Stomach (tissue), 9 donors: Measurements from ENCODE around the gene IL22RA2. TPM values are rescaled to one million over a fixed set of nuclear protein-coding genes. Genes with fewer than 3 reads are reported as not detected.

Source experiments
- DNase-seq, 2 donors: peaks; one replicate each; pipeline versions ENCODE4 v3.0.0 to v3.0.0-alpha.2; 2013 to 2019
- H3K27ac ChIP-seq, 5 donors: fragments of 200-600 bp in 4 of 5; sonication (generic) in 4 of 5; one replicate each; pipeline ENCODE4 v1.5.1; 2013 to 2019; ENCODE audit warnings: mild to moderate bottlenecking in 1 of 5, moderate library complexity in 1 of 5
- H3K27me3 ChIP-seq, 3 donors: fragments of 200-600 bp; sonication (generic); one replicate each; pipeline ENCODE4 v1.5.1; 2017 to 2019; ENCODE audit warnings: mixed run types in 1 of 3
- H3K36me3 ChIP-seq, 4 donors: fragments of 200-600 bp; sonication (generic); 1 replicate in 3 of 4; 2 replicates in 1 of 4; pipeline ENCODE4 v1.5.1; 2016 to 2019
- H3K4me1 ChIP-seq, 4 donors: fragments of 200-600 bp; sonication (generic); one replicate each; pipeline ENCODE4 v1.5.1; 2016 to 2019
- H3K4me3 ChIP-seq, 4 donors: fragments of 200-600 bp; sonication (generic) in 3 of 4; one replicate each; pipeline ENCODE4 v1.5.1; 2016 to 2019; ENCODE audit warnings: mild to moderate bottlenecking in 1 of 4
- H3K9me3 ChIP-seq, 4 donors: fragments of 200-600 bp; sonication (generic); one replicate each; pipeline ENCODE4 v1.5.1; 2016 to 2019
- EP300 ChIP-seq: sonication (generic); formaldehyde crosslinking; IDR thresholded peaks from one replicate; pipeline ENCODE4 v1.6.1; 2017; ENCODE audit warnings: antibody characterized with exemption
- POLR2A ChIP-seq, 4 donors: fragments of 450-650 bp; IDR thresholded peaks; one replicate each; pipeline ENCODE4 v1.6.1; 2016; ENCODE audit warnings: antibody characterized with exemption in 4 of 4, control low read depth in 2 of 4, mild to moderate bottlenecking in 1 of 4, moderate library complexity in 1 of 4
- POLR2AphosphoS5 ChIP-seq, 3 donors: sonication (generic); formaldehyde crosslinking; IDR thresholded peaks; one replicate each; pipeline ENCODE4 v1.6.1; 2016; ENCODE audit warnings: antibody characterized with exemption in 3 of 3
- WGBS, 5 donors: extraction: QIAGEN DNeasy Blood & Tissue Kit in 3 of 5; methylation state at CpG; one replicate each; pipeline versions ENCODE4 v1.1.5 to v1.1.7; 2013 to 2018; 5-methylcytosine and 5-hydroxymethylcytosine counted together
- intact Hi-C: fragments of 100-400 bp; cut with DNase I; formaldehyde crosslinking; loops from one replicate; pipeline ENCODE4 v1.15.1; 2023; ENCODE audit warnings: low total_unique reads
- polyA plus RNA-seq, 3 donors: library from polyadenylated mRNA; stranded (reverse); fragments of 200-250 nt; gene quantifications; one replicate each; pipeline ENCODE4 v1.2.3, GENCODE V29; 2013
- total RNA-seq, 5 donors: library from RNA; depleted of rRNA; stranded (reverse); fragments of >200 nt; gene quantifications; one replicate each; pipeline versions ENCODE4 v1.1.0 to v1.2.3, GENCODE V29; 2014 to 2016
- TF ChIP-seq, protein P1 (sequence below), 7 experiments: fragments of 450-650 bp in 4 of 7; fragments of 200-600 bp in 3 of 7; sonication (generic) in 3 of 7; IDR thresholded peaks; one replicate each; pipeline ENCODE4 v1.5.1; 2016 to 2019; ENCODE audit warnings: antibody characterized with exemption in 7 of 7, control low read depth in 2 of 7, mild to moderate bottlenecking in 1 of 7
- donor health status: healthy with polysubstance abuse.
- donor health status: Bipolar disorder and iron deficiency.
- donor health status: healthy.

Gene IL22RA2
- total and polyA plus RNA-seq, 8 donors, result 0.05 TPM; not detected in 7

DNA sequence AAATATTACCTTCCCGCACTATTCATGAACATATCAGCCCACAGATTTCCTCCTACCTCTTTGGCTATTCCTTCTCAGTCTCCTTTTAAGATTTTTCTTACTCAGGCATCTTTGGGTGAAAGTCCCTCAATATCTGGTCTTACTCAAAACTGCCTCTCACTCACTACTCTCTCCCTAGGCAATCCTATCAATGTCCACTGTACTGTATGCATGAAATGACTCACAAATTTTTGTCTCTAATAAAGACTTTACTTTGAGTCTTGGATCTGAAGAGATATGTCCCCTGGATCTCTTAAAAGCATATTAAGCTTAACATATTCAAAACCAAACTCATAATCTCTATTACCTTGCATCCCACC is 24.4 kb downstream of the IL22RA2 start:
- TF ChIP-seq POLR2A (IDR thresholded peaks at IDR 0.05), result no peak
- TF ChIP-seq EP300, result no peak
- TF ChIP-seq POLR2AphosphoS5 (IDR thresholded peaks at IDR 0.05), result no peak
- TF ChIP-seq, protein P1, sequence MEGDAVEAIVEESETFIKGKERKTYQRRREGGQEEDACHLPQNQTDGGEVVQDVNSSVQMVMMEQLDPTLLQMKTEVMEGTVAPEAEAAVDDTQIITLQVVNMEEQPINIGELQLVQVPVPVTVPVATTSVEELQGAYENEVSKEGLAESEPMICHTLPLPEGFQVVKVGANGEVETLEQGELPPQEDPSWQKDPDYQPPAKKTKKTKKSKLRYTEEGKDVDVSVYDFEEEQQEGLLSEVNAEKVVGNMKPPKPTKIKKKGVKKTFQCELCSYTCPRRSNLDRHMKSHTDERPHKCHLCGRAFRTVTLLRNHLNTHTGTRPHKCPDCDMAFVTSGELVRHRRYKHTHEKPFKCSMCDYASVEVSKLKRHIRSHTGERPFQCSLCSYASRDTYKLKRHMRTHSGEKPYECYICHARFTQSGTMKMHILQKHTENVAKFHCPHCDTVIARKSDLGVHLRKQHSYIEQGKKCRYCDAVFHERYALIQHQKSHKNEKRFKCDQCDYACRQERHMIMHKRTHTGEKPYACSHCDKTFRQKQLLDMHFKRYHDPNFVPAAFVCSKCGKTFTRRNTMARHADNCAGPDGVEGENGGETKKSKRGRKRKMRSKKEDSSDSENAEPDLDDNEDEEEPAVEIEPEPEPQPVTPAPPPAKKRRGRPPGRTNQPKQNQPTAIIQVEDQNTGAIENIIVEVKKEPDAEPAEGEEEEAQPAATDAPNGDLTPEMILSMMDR (IDR thresholded peaks at IDR 0.05), result no peak
- no peaks in the 10 kb centered on the region for H3K27me3 ChIP-seq
- WGBS, 5 donors, result 48 to 97% (median 95%) methylated on average over 1 of the region's 1 CpG
- peaks cover 0 to 11% (median 0%) of the 10 kb centered on the region in 4 donors for H3K9me3 ChIP-seq
- H3K4me3 ChIP-seq, result no peak overlapping the region
- no peak overlapping the region for H3K27ac ChIP-seq
- H3K36me3 ChIP-seq, result no peaks in the 10 kb centered on the region
- intact Hi-C loops, result no loop called here
- DNase-seq, result no peak
- no peaks in the 10 kb centered on the region for H3K4me1 ChIP-seq

DNA sequence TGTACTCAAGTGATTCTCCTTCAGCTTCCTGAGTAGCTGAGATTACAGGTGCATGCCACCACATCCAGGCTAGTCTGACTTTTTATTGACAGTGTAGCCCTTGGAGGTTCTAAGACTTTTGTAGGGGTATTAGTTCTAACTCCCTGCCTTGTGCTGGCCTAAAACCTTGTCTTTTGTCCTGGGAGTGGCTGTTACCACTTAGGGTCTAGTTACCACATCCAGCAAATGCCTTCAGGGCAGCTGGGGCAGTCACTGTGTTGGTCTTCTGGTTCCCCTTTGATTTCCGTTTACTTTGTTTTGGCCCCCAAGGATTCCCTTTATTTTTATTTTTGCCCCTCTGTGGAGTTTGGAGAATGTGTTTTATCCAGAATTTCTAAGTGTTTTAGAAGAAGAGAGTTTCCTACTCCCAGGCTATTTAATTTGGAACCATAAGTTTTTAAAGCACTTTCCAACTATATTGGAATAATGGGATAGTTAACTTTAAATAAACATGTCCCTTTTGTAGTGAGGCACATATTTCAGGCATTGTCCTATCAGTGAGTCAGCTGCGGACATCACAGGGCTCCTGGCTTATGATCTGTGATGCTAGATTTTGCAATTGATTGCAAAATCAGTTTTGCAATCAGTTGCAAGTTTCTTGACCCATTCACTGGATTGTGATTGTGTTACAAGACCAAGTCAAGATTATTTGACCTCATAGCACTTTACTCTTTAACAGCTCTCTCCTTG is 25.0 kb downstream of the IL22RA2 start:
- DNase-seq, result no peak
- intact Hi-C loops, result no loop called here
- no peak for TF ChIP-seq EP300
- peak in 1 of 3 donors; percentile 21 for TF ChIP-seq POLR2AphosphoS5 (IDR thresholded peaks at IDR 0.05)
- H3K4me1 ChIP-seq, result no peaks in the 10 kb centered on the region
- no peaks in the 10 kb centered on the region for H3K27me3 ChIP-seq
- H3K9me3 ChIP-seq, result peaks cover 0 to 11% (median 0%) of the 10 kb centered on the region in 4 donors
- H3K4me3 ChIP-seq, result no peak overlapping the region
- no peaks in the 10 kb centered on the region for H3K36me3 ChIP-seq
- 68 to 89% (median 76%) methylated on average over 2 of the region's 2 CpGs for WGBS, 5 donors
- H3K27ac ChIP-seq, result peak overlapping the region in 1 of 5 donors; percentile 32

DNA sequence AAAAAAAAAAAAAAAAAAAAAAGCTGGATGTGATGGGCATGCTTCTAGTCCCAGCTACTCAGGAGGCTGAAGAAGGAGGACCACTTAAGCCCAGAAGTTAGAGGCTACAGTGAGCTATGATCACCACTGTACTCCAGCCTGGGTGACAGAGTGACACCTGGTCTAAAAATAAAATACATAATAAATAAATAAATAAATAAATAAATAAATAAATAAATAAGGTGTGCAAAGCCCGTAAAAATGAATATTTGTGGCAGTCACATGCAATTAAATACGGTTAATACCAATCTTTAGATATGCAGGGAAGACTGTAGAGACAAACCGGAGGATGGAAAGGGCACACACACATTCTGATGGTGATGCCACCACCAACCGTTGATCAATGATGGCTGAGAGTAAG is 26.2 kb downstream of the IL22RA2 start:
- Histone ChIP-seq H3K4me1 (no peaks in the 10 kb centered on the region), H3K4me3 (no peak overlapping the region), H3K9me3 (peaks cover 0 to 11% (median 0%) of the 10 kb centered on the region in 4 donors), H3K36me3 (no peaks in the 10 kb centered on the region), H3K27me3 (no peaks in the 10 kb centered on the region), H3K27ac (no peak overlapping the region)
- no peak for DNase-seq
- WGBS, 5 donors, result 93 to 98% (median 95%) methylated on average over 4 of the region's 4 CpGs
- no peak for TF ChIP-seq EP300
- TF ChIP-seq, protein P1 (IDR thresholded peaks at IDR 0.05), result no peak
- no peak for TF ChIP-seq POLR2A (IDR thresholded peaks at IDR 0.05)
- TF ChIP-seq POLR2AphosphoS5 (IDR thresholded peaks at IDR 0.05), result no peak
- intact Hi-C loops, result no loop called here

DNA sequence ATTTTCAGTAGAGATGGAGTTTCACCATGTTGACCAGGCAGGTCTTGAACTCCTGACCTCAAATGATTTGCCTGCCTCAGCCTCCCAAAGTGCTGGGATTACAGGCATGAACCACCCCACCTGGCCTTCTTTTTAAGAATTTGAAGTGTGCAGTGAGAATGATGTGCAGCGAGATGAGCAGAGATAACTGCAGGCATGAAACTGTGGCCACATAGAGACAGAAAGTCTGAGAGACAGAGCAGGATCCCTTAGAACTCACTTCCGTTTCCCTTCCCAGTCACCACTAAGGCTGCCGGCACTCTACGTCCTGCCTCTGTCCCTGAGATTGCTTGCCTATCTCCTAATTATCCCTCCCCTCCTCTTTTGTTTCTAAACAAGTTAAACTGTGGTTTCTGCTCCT is 27.2 kb downstream of the IL22RA2 start:
- WGBS, 5 donors, result 91 to 97% (median 96%) methylated on average over 4 of the region's 4 CpGs
- no peak for DNase-seq
- no peak overlapping the region for H3K27ac ChIP-seq
- H3K4me1 ChIP-seq, result no peaks in the 10 kb centered on the region
- intact Hi-C loops, result no loop called here
- H3K36me3 ChIP-seq, result no peaks in the 10 kb centered on the region
- peaks cover 0 to 4% (median 0%) of the 10 kb centered on the region in 4 donors for H3K9me3 ChIP-seq
- no peak for TF ChIP-seq POLR2A (IDR thresholded peaks at IDR 0.05)
- TF ChIP-seq POLR2AphosphoS5 (IDR thresholded peaks at IDR 0.05), result no peak
- TF ChIP-seq, protein P1 (IDR thresholded peaks at IDR 0.05), result no peak
- TF ChIP-seq EP300, result no peak
- H3K27me3 ChIP-seq, result no peaks in the 10 kb centered on the region
- H3K4me3 ChIP-seq, result no peak overlapping the region

DNA sequence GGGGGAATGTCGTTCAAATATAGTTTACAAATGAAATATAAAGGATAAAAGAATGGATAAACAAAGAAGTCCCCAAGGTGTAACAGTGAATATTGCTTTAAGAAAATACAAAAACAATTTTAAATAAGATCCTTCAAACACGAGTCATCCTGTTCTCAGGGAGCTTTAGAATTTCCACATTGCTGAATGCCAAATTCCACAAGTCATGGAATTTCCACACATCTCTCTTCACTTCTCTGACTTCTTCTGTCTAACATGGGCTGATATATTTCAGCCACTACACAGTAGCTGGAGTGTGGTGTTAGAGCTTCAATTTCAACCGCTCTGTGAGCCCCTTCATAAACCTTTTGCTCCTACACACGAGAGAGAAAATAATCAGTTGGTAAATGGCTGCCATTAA is 28.0 kb downstream of the IL22RA2 start:
- Histone ChIP-seq H3K9me3 (no peaks in the 10 kb centered on the region), H3K36me3 (no peaks in the 10 kb centered on the region), H3K4me1 (no peaks in the 10 kb centered on the region), H3K27ac (no peak overlapping the region), H3K27me3 (no peaks in the 10 kb centered on the region), H3K4me3 (no peak overlapping the region)
- no peak for DNase-seq
- TF ChIP-seq EP300 (no peak), POLR2AphosphoS5 (IDR thresholded peaks at IDR 0.05) (no peak), POLR2A (IDR thresholded peaks at IDR 0.05) (no peak)
- TF ChIP-seq, protein P1 (IDR thresholded peaks at IDR 0.05), result no peak
- intact Hi-C loops, result no loop called here
- whole genome bisulfite sequencing, 5 donors, result 73 to 86% (median 80%) methylated on average over 4 of the region's 4 CpGs
